WTC11 (cell line): ENCODE data around the gene GNG2. TPM values are rescaled to one million over a fixed set of nuclear protein-coding genes. Genes with fewer than 3 reads are reported as not detected.

Experiments
- ATAC-seq: fragments of 200-7000 bp; cut with Tn5 transposase; 2 replicates; pipeline ENCODE4 v1.10.0; 2021; ENCODE audit warnings: mild to moderate bottlenecking, moderate library complexity
- CTCF ChIA-PET: fragments of 300-600 bp; sonication (Branson Sonifier 250); formaldehyde crosslinking; loops from one replicate; lab custom pipeline; 2021; ENCODE audit warnings: antibody characterized with exemption; lab: Charles Lee
- POLR2A ChIA-PET: fragments of 350-600 bp; sonication (Branson Sonifier 250); formaldehyde crosslinking; loops from one replicate; lab custom pipeline; 2021; ENCODE audit warnings: antibody characterized with exemption; lab: Charles Lee
- DNase-seq: peaks from one replicate; pipeline ENCODE4 v3.0.0; 2021; ENCODE audit warnings: low spot score
- H3K27ac Mint-ChIP-seq: 2 replicates; pipeline ENCODE4 v1.8.0; 2021; ENCODE audit warnings: mixed read lengths
- H3K27me3 Mint-ChIP-seq: 2 replicates; pipeline ENCODE4 v1.8.0; 2021; ENCODE audit warnings: low read depth, mild to moderate bottlenecking, moderate library complexity, mixed read lengths
- H3K36me3 Mint-ChIP-seq: 2 replicates; pipeline ENCODE4 v1.8.0; 2021; ENCODE audit warnings: mixed read lengths
- H3K4me1 Mint-ChIP-seq: 2 replicates; pipeline ENCODE4 v1.8.0; 2022; ENCODE audit warnings: mixed read lengths
- H3K4me3 Mint-ChIP-seq: 2 replicates; pipeline ENCODE4 v1.8.0; 2021; ENCODE audit warnings: mild to moderate bottlenecking, moderate library complexity, mixed read lengths
- H3K9me3 Mint-ChIP-seq: 2 replicates; pipeline ENCODE4 v1.8.0; 2021; ENCODE audit warnings: mixed read lengths
- ATF1 ChIP-seq: sonication (generic); formaldehyde crosslinking; IDR thresholded peaks from 2 replicates; pipeline ENCODE4 v1.8.1; 2023; ENCODE audit warnings: mild to moderate bottlenecking, moderate library complexity, missing genetic modification reagents
- CBFB ChIP-seq: sonication (generic); formaldehyde crosslinking; IDR thresholded peaks from 2 replicates; pipeline ENCODE4 v1.8.1; 2022; ENCODE audit warnings: mild to moderate bottlenecking, low read depth, missing genetic modification reagents
- CREB1 ChIP-seq: sonication (generic); formaldehyde crosslinking; IDR thresholded peaks from 2 replicates; pipeline ENCODE4 v1.8.0; 2023; ENCODE audit warnings: mild to moderate bottlenecking, missing genetic modification reagents
- E2F5 ChIP-seq: sonication (generic); formaldehyde crosslinking; IDR thresholded peaks from 2 replicates; pipeline ENCODE4 v1.8.1; 2022; ENCODE audit warnings: mild to moderate bottlenecking, moderate library complexity, missing genetic modification reagents
- GRHL2 ChIP-seq: fragments of 250-450 bp; sonication (Bioruptor Pico); IDR thresholded peaks from 2 replicates; pipeline ENCODE4 v1.8.0; 2022; ENCODE audit warnings: mild to moderate bottlenecking, moderate library complexity; ENCODE audit not compliant: insufficient replicate concordance, severe bottlenecking
- IRF2 ChIP-seq: sonication (generic); formaldehyde crosslinking; IDR thresholded peaks from 2 replicates; pipeline ENCODE4 v1.8.0; 2022; ENCODE audit warnings: low read depth, missing genetic modification reagents, borderline replicate concordance
- MLX ChIP-seq: sonication (generic); formaldehyde crosslinking; IDR thresholded peaks from 2 replicates; pipeline ENCODE4 v1.8.1; 2023; ENCODE audit warnings: mild to moderate bottlenecking, missing genetic modification reagents, moderate library complexity
- NFYB ChIP-seq: sonication (generic); formaldehyde crosslinking; conservative IDR thresholded peaks from 2 replicates; pipeline ENCODE4 v1.8.0; 2022; ENCODE audit warnings: low read depth, missing genetic modification reagents
- RELA ChIP-seq: sonication (generic); formaldehyde crosslinking; IDR thresholded peaks from 2 replicates; pipeline ENCODE4 v1.8.1; 2022; ENCODE audit warnings: missing genetic modification reagents, mild to moderate bottlenecking, borderline replicate concordance
- ZNF232 ChIP-seq: sonication (generic); formaldehyde crosslinking; IDR thresholded peaks from 2 replicates; pipeline ENCODE4 v1.8.0; 2022; ENCODE audit warnings: mild to moderate bottlenecking, missing genetic modification reagents
- ZNF423 ChIP-seq: fragments of 250-450 bp; sonication (Bioruptor Pico); IDR thresholded peaks from 2 replicates; pipeline ENCODE4 v2.1.2; 2022; ENCODE audit warnings: mild to moderate bottlenecking, moderate library complexity
- total RNA-seq: library from RNA; stranded (reverse); gene quantifications from 3 replicates; pipeline ENCODE4 v1.2.3, GENCODE V29; 2021
- TF ChIP-seq, protein P1 (sequence below): fragments of 250-450 bp; sonication (Bioruptor Pico); IDR thresholded peaks from 2 replicates; pipeline ENCODE4 v1.9.0; 2021; ENCODE audit warnings: moderate library complexity, mild to moderate bottlenecking, inconsistent platforms, borderline replicate concordance
- TF ChIP-seq, protein P2 (sequence below): sonication (generic); formaldehyde crosslinking; IDR thresholded peaks from 2 replicates; pipeline ENCODE4 v1.8.0; 2022; ENCODE audit warnings: mild to moderate bottlenecking, missing genetic modification reagents
- TF ChIP-seq, protein P3 (sequence below): sonication (generic); formaldehyde crosslinking; IDR thresholded peaks from 2 replicates; pipeline ENCODE4 v1.8.0; 2022; ENCODE audit warnings: missing genetic modification reagents
- TF ChIP-seq, protein P4 (sequence below): sonication (generic); formaldehyde crosslinking; IDR thresholded peaks from 2 replicates; pipeline ENCODE4 v1.8.1; 2022; ENCODE audit warnings: mild to moderate bottlenecking, missing genetic modification reagents, moderate library complexity, borderline replicate concordance
- TF ChIP-seq, protein P5 (sequence below): sonication (generic); formaldehyde crosslinking; IDR thresholded peaks from 2 replicates; pipeline ENCODE4 v1.8.0; 2022; ENCODE audit warnings: mild to moderate bottlenecking, missing genetic modification reagents

GNG2 gene
- total RNA-seq, 1 experiment from 2014 or later: 10.7 TPM

DNA sequence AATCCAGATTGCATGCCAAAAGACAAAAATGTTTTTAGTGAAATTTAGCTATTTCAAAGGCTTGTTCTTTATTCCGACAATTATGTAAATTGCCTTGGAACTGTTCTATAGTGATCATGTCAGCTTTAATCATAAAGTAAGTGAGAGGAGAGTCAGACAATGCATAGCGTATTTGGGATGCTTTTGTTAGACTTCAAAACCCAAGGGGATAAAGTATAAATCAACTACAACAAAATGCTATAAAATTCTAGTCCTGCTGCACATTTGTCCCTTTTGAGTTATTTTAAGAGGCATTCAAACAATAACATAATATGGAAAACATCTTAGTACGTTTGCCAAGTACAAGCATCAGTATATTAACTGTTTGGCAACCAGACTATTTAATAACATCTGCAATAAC lies 140.3 kb downstream of the GNG2 start (continued):
- TF ChIP-seq, protein P1, sequence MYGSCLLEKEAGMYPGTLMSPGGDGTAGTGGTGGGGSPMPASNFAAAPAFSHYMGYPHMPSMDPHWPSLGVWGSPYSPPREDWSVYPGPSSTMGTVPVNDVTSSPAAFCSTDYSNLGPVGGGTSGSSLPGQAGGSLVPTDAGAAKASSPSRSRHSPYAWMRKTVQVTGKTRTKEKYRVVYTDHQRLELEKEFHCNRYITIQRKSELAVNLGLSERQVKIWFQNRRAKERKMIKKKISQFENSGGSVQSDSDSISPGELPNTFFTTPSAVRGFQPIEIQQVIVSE (CRISPR knock-in tag): no peak
- TF ChIP-seq CREB1 (CRISPR knock-in tag) (no peak), CBFB (no peak), IRF2 (CRISPR knock-in tag) (no peak), ATF1 (no peak), ZNF232 (CRISPR knock-in tag) (no peak), NFYB (CRISPR knock-in tag) (no peak), E2F5 (CRISPR knock-in tag) (no peak)
- TF ChIP-seq, protein P2, sequence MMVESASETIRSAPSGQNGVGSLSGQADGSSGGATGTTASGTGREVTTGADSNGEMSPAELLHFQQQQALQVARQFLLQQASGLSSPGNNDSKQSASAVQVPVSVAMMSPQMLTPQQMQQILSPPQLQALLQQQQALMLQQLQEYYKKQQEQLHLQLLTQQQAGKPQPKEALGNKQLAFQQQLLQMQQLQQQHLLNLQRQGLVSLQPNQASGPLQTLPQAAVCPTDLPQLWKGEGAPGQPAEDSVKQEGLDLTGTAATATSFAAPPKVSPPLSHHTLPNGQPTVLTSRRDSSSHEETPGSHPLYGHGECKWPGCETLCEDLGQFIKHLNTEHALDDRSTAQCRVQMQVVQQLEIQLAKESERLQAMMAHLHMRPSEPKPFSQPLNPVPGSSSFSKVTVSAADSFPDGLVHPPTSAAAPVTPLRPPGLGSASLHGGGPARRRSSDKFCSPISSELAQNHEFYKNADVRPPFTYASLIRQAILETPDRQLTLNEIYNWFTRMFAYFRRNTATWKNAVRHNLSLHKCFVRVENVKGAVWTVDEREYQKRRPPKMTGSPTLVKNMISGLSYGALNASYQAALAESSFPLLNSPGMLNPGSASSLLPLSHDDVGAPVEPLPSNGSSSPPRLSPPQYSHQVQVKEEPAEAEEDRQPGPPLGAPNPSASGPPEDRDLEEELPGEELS (CRISPR knock-in tag): no peak
- TF ChIP-seq, protein P3, sequence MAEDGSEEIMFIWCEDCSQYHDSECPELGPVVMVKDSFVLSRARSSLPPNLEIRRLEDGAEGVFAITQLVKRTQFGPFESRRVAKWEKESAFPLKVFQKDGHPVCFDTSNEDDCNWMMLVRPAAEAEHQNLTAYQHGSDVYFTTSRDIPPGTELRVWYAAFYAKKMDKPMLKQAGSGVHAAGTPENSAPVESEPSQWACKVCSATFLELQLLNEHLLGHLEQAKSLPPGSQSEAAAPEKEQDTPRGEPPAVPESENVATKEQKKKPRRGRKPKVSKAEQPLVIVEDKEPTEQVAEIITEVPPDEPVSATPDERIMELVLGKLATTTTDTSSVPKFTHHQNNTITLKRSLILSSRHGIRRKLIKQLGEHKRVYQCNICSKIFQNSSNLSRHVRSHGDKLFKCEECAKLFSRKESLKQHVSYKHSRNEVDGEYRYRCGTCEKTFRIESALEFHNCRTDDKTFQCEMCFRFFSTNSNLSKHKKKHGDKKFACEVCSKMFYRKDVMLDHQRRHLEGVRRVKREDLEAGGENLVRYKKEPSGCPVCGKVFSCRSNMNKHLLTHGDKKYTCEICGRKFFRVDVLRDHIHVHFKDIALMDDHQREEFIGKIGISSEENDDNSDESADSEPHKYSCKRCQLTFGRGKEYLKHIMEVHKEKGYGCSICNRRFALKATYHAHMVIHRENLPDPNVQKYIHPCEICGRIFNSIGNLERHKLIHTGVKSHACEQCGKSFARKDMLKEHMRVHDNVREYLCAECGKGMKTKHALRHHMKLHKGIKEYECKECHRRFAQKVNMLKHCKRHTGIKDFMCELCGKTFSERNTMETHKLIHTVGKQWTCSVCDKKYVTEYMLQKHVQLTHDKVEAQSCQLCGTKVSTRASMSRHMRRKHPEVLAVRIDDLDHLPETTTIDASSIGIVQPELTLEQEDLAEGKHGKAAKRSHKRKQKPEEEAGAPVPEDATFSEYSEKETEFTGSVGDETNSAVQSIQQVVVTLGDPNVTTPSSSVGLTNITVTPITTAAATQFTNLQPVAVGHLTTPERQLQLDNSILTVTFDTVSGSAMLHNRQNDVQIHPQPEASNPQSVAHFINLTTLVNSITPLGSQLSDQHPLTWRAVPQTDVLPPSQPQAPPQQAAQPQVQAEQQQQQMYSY (CRISPR knock-in tag): no peak

GRCh38 chr14:52002542-52002941 lies 142.1 kb downstream of the GNG2 start:
- H3K4me3 Mint-ChIP-seq: no peak overlapping the region
- no peaks in the 10 kb centered on the region for H3K9me3 Mint-ChIP-seq
- POLR2A ChIA-PET: no interaction called here
- H3K27ac Mint-ChIP-seq: no peak overlapping the region
- no peaks in the 10 kb centered on the region for H3K4me1 Mint-ChIP-seq
- H3K27me3 Mint-ChIP-seq: no peaks in the 10 kb centered on the region
- DNase-seq (no peak), ATAC-seq (peak; percentile 28; the same call in 1 of the 2 replicates)
- TF ChIP-seq E2F5 (CRISPR knock-in tag) (no peak), GRHL2 (CRISPR knock-in tag) (no peak), MLX (CRISPR knock-in tag) (no peak), ZNF423 (CRISPR knock-in tag) (no peak), RELA (CRISPR knock-in tag) (no peak)
- TF ChIP-seq, protein P4, sequence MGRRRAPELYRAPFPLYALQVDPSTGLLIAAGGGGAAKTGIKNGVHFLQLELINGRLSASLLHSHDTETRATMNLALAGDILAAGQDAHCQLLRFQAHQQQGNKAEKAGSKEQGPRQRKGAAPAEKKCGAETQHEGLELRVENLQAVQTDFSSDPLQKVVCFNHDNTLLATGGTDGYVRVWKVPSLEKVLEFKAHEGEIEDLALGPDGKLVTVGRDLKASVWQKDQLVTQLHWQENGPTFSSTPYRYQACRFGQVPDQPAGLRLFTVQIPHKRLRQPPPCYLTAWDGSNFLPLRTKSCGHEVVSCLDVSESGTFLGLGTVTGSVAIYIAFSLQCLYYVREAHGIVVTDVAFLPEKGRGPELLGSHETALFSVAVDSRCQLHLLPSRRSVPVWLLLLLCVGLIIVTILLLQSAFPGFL: no peak
- TF ChIP-seq, protein P5, sequence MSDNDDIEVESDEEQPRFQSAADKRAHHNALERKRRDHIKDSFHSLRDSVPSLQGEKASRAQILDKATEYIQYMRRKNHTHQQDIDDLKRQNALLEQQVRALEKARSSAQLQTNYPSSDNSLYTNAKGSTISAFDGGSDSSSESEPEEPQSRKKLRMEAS (CRISPR knock-in tag): no peak
- peaks cover 74% of the 10 kb centered on the region for H3K36me3 Mint-ChIP-seq
- CTCF ChIA-PET: no interaction called here
